NAMALWA (cell line): ENCODE data around the gene PAM16.
"Not testable (repeated sequence)": the region's sequence is repeated elsewhere in the genome, so short reads cannot be mapped to it uniquely, and the experiment has no call there.

ENCODE experiments used
- DNase-seq: peaks from one replicate; pipeline ENCODE4 v3.0.0-alpha.2; 2015; ENCODE audit warnings: low spot score

PAM16 gene

DNA sequence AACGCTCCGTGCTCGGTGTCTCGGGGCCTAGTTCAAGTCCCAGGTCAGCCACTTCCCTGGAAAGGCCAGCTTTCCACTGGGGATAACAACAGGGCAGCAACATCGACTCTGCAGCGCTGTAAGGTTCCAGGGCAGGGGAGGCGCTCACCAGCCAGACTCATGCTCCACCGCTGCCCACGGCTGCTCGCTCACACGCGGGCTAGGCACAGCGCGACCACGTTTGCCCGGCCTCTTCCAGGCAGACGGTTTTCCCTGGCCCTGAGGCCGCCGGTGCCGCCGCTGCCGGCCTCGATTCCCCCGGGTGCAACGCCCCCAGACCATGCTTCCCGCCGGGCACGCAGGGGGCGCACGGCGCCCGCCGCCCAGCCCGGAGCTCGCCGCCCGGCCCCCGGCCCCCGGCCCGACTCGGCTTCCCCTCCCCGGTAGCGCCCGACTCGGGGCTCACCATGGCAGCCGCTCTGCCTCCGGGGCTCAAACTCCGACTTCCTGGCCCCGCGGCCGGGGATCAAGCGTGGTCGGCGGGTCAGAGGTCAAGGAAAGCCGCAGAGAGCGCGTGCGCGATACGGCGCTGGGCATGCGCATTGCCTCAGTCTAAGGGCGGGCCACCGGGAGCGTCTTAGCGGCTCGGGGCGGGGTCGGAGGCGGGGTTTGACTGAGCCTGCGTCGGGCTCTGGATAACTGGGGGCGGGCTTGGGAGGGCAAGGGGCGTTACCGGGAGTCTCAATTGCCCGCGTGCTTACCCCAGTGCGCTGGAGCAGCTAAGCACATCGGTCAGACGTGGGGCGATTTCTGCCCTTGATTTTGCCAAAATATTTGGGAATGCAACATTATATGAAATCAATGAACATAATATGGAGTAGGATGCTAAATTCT, at the start of gene PAM16:
Gene PAM16, minus strand, starts transcription at position 535 of the 873 bp plus-strand sequence. Its CDS starts 87 bp downstream, at position 448.
- DNase-seq = peak; percentile 96

DNA sequence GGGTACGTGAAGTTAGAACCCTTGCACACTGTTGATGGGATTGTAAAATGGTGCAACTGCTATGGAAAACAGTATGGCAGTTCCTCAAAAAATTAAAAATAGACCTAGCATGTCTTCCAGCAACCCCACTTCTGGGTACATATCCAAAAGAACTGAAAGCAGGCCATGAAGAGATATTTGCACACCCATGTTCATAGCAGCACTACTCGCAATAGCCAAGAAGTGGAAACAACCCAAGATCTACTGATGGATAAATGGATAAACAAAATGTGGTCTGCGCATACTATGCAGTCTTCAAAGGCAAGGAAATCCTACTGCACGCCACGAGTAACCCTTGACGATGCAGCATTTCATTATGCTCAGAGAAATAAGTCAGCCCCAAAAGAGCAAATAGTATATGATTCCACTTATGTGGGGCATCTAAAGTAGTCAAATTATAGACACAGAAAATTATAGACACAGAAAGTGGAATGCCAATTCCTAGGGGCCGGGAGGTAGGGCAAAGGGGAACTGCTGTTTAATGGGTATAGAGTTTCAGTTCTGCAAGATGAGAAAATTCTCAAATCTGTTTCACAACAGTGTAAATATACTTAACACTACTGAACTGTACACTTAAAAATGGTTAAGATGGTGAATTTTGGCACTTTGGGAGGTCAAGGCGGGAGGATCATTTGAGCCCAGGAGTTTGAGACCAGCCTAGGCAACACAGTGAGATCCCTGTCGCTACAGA, 48.0 kb upstream of the PAM16 start:
- no peak for DNase-seq

- no peak for DNase-seq
Observed at GRCh38 chr16:4395055-4395726, 44.1 kb upstream of the PAM16 start.

- DNase-seq = not testable (repeated sequence)
Observed at GRCh38 chr16:4393850-4394249, 42.7 kb upstream of the PAM16 start.

GRCh38 chr16:4393240-4393600, 42.1 kb upstream of the PAM16 start:
- DNase-seq = no peak

DNA sequence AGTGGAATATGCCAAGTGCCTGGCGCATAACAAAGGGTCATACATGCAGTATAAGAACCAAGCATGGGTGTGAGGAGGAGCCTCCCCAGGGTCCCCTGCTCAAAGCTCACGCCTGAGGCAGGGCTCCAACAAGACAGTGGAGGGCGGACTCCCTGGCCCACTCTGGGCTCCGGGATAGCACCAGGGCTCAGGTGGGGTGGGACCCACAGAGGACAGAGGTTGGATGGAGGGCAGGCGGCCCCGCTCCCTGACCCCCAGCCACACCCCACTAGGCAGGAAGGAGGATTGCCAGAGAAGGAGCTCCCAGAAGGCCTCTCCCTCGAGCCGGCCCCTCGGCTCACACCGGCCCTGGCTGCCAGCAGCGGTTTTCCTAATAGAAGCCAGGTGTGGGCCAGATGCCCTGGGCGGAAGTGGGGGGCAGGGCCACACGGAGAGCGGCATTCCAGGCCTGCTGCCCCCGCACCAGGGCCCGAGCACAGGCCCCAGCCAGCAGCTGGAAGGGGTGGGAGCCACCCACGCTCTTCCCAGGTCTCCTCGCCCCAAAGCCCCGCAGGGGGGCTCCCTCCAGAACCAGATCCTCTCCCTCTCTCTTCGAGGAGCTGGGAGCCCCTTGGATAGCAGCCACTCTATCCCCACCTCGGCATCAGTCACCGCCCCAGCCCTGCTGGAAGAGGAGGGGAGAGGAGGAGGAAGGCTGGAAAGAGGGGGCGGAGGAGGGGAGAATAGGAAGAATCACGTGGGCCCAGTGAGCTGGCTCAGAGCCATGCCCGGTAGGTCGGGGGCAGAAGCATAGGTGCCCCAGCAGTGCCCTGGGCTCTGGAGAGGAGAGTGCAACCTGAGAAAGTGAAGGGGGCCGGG, 41.5 kb upstream of the PAM16 start:
- no peak for DNase-seq

GRCh38 chr16:4391631-4392381, 40.7 kb upstream of the PAM16 start:
- DNase-seq = no peak

- DNase-seq = no peak
Observed at GRCh38 chr16:4390266-4391260, 39.4 kb upstream of the PAM16 start.

DNA sequence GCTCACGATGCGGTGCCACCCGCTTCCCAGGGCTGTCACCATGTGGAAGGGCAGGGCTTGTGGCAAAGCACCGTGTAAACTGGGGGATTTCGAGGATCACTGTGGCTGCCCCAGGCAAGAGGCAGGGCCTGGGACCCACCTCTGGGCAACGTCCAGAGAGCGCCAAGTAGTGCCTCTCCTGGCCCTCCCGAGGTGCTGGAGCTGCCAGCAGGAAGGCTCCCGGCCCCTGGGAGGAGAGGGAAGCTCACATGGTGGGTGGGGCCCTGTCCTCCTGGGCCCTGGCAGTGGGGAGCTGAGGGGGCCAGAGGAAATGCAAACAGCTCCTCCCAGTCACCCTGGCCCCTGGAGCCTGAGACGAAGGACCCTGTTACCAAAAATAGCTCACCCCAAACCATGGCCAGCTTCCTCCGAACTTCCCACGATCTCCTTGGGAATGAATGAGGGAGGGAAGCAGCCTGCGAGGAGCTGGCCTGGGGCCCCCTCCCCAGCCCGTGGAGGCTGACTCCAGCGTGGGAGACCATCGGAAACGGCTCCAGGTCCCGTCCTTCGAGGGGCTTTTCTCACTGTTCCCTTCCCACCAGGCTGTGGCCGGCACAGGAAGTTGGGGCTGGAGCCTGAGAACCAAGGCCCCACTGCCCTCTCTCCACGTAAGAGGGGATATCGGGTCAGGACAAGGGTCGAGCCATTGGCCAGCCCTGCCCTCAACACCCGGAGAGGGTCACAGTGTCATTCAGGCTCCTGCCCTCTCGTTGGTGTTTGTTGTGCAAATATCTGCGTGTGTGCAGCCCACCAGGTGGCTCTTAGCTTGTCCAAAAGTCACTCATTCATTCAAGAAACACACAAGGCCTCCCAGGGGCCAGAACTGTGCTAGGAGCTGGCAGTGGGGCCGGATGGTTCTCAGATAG, 38.2 kb upstream of the PAM16 start:
- no peak for DNase-seq

DNA sequence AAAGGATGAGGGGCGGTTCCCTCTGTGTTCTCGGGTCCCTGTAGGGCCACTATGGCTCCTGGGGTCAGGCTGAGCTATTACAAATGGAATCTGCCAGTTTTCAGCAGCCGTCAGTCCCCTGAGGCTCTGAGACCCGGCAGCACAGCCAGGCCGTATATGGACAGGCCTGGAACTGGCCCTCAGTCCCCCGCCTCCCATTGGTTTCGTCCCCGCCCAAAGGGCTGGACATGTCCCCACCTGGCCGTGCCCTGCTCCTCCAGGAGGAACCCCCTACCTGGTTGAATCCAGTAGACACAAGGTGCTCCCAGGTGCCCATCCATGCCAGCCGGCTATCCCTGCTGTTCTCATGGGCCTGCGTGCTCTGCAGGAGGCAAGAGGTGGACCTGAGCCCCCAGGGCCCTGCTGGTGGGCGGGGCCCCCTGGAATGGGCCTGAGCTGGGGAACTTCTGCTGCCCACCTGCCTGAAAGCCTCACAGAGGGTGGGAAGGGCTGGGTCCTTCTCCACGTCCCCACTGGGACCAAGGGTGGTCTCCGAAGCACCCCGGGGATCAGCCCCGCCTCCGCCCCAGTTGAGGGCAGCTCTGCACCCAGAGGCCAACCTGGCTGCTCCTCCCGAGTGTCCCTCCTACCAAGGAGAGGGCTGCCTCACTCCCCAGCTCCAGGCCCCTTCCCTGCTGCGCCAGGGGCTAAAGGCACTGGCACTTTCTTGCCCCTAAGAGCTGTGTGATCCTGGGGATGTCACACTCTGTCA, 37.3 kb upstream of the PAM16 start:
- DNase-seq = no peak

GRCh38 chr16:4387781-4388180, 36.7 kb upstream of the PAM16 start:
- DNase-seq = no peak

DNA sequence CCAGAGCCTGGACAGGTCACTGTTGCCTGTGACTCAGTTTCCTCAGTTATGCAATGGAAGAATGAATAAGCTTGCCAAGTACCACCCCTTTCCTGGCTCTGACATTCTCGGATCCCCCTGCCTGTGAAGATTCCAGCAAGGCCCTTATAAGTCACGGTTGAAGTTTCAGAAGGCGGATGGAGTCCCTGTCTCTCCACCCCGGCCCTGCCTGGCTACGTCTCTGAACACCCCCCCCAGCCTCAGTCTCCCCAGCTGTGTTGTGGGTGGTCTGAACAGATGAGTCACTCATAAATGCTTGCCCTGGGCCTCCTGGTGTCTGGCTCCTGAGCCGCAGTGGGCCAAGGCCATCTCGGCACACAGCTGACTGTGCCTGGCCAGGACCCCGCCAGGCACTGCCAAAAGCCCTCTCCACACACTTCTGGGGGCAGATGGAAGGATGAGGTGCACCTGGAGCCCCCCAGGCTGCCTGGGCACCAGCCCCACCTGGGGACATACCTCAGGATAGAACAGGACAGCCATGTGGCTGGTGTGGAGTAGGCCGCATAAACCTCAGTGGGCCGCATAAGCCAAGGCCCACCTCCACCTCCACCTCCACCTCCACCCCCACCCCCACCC, 35.9 kb upstream of the PAM16 start:
- DNase-seq = no peak

DNA sequence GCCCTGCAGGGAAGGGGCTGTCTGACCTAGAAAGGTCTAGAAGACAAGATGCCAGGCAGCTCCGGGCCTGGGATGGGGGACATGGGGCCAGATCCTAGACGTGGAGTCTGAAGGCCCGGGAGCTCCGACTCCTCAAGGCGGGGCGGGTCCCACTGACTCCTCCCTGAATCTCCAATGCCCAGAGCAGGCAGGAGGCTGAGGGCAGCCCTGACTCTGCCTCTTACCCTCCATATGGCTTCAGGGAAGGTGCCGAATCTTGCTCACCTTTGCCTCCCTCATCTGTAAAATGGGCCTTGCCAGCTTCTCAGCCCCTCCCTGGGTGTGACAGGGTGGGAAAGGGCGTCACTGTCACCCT, 35.3 kb upstream of the PAM16 start:
- DNase-seq = no peak

- no peak for DNase-seq
Observed at GRCh38 chr16:4385789-4386450, 34.8 kb upstream of the PAM16 start.

- no peak for DNase-seq
Observed at GRCh38 chr16:4385066-4385788, 34.1 kb upstream of the PAM16 start.

GRCh38 chr16:4384509-4384942, 33.4 kb upstream of the PAM16 start:
- no peak for DNase-seq
